GM20000 (cell line): ENCODE data around the gene UQCRFS1.

Experiments used
- DNase-seq: peaks from one replicate; pipeline ENCODE4 v3.0.0; 2012; ENCODE audit warnings: low spot score
- TF ChIP-seq, protein P1 (sequence below): IDR thresholded peaks from 2 replicates; pipeline ENCODE4 v1.5.1; 2012; ENCODE audit warnings: mild to moderate bottlenecking, control low read depth; ENCODE audit errors: extremely low read depth, missing control alignments

UQCRFS1 gene

DNA sequence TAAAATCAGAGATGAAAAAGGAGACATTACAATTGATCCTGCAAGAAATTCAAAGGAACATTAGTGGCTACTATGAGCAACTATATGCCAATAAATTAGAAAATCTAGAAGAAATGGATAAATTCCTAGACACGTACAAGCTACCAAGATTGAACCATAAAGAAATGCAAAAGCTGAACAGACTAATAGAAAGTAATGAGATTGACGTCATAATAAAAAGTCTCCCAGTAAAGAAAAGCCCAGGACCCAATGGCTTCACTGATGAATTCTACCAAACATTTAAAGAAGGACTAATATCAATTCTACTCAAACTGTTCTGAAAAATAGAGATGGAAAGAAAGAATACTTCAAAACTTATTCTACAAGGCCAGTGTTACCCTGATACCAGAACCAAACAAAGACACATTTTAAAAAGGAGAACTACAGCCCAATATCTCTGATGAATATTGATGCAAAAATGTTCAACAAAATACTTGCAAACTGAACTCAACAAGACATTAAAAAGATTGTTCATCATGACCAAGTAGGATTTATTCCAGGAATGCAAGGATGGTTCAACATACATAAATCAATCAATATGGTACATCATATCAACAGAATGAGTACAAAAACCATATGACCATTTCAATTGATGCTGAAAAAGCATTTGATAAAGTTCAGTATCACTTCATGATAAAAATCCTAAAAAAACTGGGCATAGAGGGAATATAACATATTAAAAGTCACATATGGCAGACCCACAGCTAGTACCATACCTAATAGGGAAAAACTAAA is 35.8 kb downstream of the UQCRFS1 start:
- DNase-seq: no peak
- TF ChIP-seq, protein P1, sequence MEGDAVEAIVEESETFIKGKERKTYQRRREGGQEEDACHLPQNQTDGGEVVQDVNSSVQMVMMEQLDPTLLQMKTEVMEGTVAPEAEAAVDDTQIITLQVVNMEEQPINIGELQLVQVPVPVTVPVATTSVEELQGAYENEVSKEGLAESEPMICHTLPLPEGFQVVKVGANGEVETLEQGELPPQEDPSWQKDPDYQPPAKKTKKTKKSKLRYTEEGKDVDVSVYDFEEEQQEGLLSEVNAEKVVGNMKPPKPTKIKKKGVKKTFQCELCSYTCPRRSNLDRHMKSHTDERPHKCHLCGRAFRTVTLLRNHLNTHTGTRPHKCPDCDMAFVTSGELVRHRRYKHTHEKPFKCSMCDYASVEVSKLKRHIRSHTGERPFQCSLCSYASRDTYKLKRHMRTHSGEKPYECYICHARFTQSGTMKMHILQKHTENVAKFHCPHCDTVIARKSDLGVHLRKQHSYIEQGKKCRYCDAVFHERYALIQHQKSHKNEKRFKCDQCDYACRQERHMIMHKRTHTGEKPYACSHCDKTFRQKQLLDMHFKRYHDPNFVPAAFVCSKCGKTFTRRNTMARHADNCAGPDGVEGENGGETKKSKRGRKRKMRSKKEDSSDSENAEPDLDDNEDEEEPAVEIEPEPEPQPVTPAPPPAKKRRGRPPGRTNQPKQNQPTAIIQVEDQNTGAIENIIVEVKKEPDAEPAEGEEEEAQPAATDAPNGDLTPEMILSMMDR: no peak

DNA sequence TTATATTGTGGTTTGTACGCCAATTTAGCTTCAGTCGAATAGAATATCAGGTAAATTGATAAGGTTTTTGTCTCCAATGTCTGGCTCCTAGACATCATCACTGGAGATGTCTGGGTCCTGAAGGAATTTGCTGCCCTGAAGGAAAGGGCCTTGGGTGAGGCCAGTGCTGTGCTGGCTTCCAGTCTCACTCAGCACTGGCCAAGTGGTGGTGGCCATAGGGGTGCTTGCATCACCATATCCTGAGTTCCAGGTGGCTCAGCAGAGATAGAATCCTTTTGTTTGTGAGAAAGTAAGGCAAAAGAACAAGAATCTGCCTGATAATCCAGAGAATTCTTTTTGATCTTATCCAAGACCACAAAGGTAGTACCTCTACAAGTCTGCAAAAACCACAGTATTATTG is 39.1 kb downstream of the UQCRFS1 start:
- no peak for DNase-seq
- TF ChIP-seq, protein P1: no peak

DNA sequence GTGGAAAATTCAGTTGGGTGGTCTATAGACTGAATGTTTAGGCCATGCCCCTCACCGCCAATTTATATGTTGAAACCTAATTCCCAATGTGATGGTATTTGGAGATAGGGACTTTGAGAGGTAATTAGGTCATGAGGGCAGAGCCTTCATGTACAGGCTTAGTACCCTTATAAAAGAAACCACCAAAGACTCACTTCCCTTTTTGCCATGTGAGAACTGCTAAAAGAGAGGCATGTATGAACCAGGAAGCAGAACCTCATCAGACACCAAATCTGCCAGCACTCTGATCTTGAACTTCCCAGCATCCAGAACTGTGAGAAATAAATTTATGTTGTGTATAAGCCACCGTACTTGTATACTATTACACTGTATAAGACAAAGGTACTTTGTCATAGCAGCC is 40.6 kb downstream of the UQCRFS1 start:
- DNase-seq: no peak
- TF ChIP-seq, protein P1: no peak

DNA sequence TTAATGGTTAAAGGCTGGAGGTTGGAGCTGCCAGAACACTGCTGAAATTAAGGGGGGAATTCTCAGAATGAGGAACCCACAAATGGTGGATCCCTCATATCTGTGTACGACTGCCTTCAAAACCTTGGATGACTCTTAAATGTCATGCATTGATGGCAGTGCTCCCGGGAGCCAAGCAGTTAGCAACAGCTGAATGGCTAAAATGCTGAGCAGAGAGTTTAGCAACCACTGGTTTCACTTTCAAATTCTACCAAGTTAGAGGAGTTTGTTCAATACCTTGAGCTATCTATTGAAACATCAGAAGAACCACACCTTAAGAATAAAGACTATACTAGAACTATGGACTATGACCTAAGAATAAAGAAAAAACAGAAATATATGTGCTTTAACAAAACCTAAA is 41.4 kb downstream of the UQCRFS1 start:
- TF ChIP-seq, protein P1: no peak
- no peak for DNase-seq

DNA sequence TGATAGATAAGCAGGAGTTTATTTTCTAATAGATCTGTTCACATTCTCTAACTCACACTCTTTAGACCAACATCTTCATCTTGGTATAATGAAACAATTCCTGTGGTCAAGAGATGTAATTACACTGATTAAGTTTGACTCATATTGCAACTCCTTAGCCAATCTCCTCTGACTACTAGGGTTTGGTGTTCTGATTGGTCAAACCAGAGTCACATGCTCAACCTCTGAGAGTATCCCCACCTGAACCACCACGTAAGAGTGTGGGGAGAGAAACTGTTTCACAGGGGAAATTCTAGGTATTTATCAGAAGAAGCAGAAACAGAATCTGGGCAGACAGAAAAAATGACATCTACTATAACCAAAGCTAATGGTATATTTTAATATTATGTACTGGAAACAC is 42.4 kb downstream of the UQCRFS1 start:
- no peak for DNase-seq
- TF ChIP-seq, protein P1: no peak

DNA sequence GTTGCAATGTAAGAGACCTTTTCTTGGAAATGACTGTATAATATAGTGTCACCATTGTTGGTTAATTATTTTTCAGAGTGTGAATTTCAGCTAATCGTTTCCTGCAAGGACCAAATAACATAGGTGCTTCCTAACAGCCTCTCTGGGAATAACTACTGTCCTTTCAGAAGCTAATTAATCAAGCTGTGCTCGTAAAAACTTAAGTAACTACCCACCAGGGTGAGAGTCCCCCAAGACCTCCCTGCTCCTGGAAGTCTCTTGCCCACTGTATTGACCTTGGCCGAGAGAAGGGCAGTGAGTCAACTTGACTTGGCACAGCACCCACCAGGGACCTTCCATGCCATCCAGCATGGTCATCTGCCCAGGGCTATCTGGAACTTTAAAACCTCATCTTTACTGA is 50.3 kb downstream of the UQCRFS1 start:
- no peak for DNase-seq
- TF ChIP-seq, protein P1: no peak

DNA sequence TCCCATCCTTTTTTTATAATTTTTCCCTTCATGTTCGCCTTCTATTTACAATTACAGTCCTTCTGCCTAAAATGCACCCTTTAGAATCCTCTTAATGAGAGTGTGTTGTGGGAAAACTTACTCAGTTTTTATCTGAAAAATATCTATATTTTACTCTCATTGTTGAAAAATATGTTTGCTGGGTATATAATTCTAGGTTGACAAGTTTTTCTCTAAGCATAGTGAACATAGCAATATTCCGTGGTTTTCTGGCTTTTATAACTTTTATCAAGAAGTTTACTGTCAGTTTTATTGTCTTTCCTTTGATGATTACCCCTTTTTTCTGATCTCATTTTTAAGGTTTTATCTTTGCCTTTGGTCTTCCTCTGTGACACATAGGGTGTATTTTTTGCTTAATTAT is 57.3 kb downstream of the UQCRFS1 start:
- DNase-seq: no peak
- TF ChIP-seq, protein P1: no peak
